CD4-positive, alpha-beta T cell treated with Interleukin-17A for 4 hours (primary cell): ENCODE results near the gene ACP2.
"Not testable (repeated sequence)": the region's sequence is repeated elsewhere in the genome, so short reads cannot be mapped to it uniquely, and the experiment has no call there.

Experiments
- DNase-seq: peaks from one replicate; pipeline ENCODE4 v3.0.0-alpha.2; 2020; ENCODE audit warnings: mixed read lengths

ACP2 gene

DNA sequence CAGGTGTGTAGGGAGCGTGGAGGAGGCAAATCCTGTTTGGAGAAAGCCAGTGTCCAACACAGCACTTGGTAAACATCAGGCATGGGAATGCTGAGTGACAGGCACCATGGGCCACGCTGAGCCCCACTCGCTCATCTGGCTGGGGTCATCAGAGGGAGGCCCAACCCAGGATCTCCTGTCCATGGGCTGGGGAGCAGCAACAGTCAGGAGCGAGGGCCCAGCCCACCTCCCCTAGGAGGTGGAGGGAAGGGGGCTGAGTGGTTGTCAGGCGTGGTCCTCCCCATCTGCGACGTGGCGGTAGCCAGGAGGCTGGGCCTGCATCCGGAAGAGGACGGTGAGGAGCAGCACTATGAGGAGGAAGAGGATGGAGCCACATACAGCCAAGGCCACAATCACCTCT is 8.8 kb downstream of the ACP2 start:
- no peak for DNase-seq

DNA sequence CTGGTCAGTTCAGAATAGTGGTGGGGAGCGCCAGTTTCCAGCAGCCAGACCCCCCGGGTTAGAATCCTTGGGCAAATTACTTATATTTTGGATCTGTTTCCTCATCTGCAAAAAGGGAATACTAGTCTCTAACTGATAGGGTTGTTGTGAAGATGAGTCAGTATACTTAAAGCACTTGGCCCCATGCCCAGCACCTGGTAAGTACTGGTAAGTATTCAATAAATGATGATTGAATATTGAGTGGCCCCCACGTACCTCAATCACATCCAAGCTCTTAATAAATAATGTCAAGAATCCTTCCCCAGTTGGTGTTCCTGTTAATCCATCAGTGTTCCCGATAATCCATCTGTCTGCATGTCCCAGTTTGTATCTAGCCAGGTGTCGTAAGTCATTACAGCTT is 12.1 kb downstream of the ACP2 start:
- peak; percentile 33 for DNase-seq

DNA sequence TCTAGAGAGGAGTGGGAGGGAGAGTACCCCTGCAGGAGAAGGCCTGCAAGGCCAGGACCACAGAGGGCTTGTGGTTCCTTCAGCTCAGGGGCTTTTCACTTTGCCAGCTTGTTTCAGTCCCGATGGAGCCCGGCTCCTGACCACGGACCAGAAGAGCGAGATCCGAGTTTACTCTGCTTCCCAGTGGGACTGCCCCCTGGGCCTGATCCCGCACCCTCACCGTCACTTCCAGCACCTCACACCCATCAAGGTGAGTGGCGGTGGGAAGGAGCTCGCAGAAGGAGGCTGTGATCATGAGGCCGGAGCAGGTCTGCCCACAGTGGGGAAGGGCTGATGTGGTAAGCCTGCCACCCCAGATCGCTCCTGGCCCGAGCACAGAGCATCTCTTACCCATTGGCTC is 13.5 kb downstream of the ACP2 start:
- DNase-seq, result no peak

DNA sequence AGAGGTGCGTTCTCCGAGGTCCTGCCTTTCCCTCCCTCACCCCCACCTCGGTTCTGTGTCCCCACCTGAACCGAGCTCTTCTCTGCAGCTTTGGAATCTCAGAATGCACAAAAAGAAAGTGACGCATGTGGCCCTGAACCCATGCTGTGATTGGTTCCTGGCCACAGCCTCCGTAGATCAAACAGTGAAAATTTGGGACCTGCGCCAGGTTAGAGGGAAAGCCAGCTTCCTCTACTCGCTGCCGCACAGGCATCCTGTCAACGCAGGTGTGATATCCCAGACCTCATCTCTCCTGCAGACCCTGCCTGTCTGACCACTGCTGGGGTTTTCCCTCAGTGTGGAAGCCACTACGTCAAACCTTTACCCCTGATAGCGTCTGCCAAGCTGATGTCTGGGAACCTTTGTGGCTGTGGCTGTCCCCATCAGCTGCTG is 13.9 kb downstream of the ACP2 start:
- DNase-seq, result peak; percentile 71

DNA sequence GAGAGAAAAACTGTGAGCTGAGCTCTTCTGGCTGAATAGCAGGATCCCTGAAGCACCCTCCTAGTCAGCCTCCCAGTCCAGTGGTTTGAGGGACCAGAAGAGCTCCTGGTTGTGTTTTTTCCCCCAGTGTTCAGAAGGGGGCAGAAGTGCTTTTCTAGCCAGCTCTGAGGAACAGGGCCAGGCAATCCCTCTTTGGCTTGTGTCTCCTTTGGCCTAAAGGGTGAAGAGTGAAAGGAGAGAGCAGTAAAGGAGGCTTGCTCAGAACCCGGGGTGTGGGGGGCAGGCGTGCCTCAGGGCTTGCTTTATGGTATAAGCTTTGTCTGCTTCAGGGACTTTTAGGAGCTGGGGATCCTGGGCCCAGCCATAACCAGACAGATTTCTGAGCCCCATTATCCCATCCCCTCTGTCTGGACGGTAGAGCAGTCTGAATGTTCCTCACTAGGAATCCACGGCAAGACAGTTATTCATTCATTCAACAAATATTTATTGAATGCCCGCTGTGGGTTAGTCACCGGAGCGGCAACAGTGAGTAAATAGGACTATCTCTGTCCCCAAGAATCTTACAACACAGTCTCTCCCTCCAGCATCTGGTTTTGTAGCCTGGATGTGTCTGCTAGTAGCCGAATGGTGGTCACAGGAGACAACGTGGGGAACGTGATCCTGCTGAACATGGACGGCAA is 14.5 kb downstream of the ACP2 start:
- DNase-seq, result peak; percentile 34

DNA sequence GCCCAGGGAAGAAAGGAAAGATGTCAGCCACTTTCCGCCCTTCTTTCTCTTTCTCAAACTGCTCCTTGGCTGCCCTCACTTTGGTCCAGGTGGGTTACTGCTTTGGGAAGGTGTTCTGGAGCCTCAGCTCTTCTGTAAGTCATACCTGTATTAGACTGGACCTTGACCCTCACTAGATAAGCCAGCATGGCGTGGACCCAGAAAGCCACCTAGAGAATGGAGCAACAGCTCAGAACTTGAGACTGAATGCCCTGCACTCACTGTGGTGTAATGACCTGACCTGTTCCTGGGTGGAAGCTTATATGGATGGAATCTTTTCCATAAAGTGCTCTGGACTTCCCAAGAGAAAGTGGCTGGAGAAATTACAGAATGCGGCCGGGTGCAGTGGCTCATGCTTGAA is 15.6 kb downstream of the ACP2 start:
- no peak for DNase-seq

DNA sequence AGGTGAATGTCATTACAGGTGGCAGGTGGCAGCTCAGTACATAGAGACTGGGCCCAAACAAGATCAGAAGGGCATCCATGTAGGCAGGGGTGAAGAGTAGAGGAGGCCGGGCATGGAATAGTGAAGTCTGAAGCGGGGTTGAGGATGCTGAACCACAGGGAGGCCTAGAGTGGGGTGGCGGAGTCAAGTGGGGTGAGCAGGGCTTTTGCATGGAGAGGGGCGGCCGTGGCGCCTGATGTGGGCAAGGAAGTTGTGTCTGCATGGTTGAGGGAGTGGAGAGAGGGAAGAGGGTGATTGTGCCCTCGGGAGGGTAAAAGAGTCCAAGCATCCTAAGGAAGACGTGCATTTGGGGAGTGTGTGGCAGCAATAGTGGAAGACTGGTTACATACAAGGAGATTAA is 19.5 kb downstream of the ACP2 start:
- no peak for DNase-seq

DNA sequence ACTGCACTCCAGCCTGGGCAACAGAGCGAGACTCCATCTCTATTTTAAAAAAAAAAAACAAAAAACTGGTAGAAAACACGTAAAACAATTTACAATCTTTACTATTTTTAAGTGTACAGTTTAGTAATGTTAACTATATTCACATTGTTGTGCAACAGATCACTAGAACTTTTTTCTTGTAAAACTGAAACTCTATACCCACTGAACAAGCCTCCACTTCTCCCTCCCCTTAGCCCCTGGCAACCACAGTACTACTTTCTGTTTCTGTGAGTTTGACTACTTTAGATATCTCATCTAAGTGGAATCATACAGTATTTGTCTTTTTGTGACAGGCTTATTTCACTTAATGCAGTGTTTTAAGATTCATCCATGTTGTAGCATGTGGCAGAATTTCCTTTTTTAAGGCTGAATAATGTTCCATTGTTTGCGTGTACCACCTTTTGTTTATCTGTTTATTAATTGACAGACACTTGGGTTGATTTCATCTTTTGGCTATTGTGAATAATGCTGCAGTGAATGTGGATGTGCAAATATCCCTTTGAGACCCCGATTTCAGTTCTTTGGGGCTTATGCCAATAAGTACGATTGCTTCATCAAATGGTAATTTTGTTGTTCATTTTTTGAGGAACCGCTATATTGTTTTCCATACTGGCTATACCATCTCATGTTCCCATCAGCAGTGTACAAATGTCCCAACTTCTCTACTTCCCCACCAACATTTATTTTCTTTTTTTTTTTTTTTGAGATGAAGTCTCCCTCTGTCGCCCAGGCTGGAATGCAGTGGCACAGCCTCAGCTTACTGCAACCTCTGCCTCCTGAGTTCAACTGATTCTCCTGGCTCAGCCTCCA is 22.8 kb downstream of the ACP2 start:
- DNase-seq, result no peak

DNA sequence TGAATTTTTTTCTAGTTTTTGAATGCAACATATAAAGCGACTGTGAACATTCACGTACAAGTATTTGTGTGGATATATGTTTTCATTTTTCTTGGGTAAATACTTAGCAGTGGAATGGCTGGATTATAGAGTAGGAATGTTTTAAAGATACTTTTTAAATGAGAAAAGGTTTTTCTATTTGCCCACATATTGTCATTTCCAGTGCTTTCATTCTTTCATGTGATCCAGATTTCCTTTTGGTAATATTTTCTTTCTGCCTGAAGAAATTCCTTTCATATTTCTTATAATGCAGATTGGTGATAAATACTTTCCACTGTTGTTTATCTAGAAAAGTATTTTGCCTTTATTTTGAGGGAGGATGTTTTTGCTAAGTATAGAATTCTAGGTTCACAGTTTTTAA is 25.9 kb downstream of the ACP2 start:
- no peak for DNase-seq

DNA sequence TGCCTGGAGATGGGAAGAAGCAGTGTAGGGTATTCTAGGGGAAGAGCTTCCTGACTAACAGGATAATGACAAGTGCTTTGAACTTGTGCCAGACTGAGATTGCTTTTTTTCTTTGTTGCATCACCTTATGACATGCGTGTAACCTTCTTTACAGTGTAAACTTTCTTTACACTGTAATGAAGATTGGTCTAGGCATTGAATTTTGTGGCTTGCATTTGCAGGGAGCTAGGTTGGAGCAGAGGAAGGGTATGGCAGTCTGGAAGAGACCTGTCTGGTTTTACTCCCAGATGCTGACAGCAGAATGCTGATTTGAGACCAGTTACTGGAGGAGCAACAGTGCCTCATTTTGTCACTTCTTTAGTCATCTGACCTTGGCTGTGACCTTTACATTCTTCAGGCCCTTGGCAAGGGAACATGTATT is 28.2 kb downstream of the ACP2 start:
- DNase-seq, result no peak

DNA sequence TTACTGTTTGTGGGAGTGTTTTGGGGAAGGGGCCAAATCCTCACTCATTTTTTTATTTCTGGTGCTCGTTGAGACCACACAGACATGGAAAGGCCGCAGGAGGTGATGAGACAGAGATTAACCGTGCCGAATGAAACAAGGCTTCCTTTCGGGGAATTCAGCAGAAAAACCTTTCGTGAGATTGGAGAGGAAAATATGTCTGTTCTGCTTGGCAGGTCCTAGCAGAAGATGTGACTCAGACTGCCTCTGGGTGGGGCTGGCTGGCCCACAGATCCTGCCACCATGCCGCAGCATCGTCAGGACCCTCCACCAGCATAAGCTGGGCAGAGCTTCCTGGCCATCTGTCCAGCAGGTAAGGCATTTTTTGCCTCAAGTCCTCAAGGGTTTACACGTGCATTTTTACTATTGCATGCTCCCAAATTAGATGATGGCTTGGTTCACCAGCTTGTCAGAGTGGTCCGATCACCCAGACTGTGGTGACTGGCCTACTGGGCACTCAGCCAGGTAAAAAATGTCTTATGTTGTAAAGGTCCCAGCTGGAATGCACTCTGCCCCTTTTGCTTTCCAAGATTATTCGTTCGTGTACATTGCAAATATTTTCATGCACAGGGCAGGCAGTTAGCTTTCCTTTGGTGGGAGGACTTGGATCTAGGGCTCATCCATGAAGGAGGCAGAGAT is 32.4 kb downstream of the ACP2 start:
- peak; percentile 72 for DNase-seq

DNA sequence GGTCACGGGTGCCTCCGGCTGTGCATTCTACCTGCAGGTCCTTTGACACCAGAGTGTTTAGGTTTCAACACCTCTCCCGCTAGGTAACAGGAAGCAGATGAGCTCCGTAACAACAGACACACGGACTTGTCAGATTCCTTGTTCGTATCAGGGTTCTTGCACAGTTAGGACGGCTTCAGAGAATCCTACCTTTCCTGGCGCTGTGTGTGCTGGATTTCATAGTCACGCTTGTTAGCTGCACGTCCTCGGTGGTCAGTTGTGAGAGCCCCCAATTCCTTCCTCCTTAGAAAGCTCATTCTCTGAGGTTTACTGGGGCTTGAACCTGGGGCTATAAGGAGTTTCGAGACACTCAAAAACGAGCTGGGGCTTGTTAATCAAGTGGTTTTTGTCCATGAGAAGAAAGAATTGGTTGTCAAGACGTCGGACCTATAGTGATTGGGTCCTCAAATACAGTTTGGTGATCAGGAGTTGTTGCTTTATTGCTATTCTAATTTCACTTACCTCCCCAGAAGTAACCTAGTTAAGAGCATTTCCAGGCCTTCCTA is 33.2 kb downstream of the ACP2 start:
- DNase-seq, result no peak

DNA sequence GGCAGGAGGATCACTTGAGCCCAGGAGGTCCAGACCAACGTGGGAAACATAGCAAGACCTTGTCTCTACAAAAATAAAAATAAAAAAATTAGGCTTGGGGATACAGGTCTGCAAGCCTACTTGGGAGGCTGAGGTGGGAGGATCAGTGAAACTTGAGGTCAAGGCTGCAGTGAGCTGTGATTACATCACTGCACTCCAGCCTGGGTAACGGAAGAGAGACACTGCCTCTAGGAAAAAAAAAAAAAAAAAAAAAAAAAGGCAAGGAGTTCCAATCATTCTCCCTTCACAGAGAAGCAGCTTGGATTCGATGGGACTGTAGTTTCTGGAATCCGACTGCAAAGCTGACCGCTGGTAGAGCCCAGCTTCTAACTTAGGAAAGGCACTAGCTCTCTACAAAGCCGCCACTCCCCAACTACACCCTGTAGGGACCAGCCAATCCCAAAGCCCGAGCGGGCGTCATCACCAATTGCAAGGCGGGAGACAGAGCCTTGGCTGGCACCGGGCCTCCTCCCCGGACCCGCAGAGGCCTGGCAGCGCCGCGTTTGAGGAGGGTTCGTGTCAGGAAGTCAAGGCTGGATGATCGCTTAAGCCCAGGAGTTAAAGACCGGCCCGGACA is 34.6 kb downstream of the ACP2 start:
- peak; percentile 89 for DNase-seq

DNA sequence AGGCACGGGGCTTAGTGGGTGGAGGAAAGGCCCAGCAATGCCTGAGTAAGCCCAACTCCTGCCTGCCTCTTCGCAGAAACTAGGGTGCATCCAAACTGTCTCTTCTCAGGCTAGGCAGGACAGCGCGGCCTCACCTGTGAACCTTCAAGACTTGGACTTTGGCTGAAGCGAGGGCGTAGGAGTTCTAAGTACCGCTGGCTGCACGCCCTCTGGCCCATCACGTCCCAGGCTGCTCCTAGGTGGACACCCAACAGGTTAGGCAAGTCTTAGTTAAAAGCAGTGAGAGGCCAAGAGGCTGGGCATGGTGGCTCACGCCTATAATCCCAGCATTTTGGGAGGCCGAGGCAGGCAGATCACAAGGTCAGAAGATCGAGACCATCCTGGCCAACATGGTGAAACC is 35.7 kb downstream of the ACP2 start:
- no peak for DNase-seq

DNA sequence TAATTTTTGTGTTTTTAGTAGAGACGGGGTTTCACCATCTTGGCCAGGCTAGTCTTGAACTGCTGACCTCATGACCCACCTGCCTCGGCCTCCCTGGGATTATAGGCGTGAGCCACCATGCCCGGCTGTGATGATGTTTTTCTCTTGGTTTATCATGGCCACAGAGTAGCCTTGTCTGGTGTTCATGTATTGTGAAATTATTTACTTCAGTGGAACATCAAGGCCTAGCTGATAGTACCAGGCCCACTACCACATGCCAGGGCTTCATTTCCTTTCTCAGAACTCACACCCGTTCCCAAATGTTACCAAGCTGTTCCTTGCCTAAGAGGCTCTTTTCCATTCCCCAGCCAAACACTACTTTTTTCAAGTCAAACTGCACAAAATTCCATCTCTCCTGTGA is 40.0 kb downstream of the ACP2 start:
- DNase-seq, result no peak

DNA sequence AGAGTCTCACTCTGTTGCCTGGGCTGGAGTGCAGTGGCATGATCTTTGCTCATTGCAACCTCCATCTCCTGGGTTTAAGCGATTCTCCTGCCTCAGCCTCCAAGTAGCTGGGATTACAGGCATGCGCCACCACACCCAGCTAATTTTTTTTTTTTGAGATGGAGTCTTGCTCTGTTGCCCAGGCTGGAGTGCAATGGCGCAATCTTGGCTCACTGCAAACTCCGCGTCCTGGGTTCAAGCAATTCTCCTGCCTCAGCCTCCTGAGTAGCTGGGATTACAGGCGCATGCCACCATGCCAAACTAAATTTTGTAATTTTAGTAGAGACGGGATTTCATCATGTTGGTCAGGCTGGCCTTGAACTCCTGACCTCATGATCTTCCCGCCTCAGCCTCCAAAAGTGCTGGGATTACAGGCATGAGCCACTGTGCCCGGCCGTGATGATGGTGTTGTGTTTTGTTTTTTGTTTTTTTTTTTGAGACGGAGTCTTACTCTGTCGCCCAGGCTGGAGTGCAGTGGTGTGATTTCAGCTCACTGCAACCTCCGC is 40.5 kb downstream of the ACP2 start:
- not testable (repeated sequence) for DNase-seq

DNA sequence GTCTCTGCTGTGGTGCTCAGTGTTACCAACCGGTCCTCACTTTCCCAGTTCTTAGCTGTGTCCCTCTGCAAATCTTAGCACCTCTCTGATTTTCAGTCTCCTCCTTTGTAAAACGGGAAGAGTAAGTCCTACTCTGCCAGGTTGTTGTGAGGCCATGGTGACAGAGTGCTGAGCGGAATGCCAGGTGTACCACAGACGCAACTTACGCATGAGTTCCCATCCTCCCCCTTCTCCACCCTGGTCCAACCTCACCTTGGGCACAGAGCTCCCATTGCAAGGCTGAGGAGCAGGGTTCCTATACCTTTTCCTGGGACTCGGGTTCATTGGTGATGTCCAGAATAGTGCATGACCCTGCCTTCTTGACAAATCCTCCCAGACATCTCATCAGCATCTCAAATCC is 41.2 kb downstream of the ACP2 start:
- no peak for DNase-seq

DNA sequence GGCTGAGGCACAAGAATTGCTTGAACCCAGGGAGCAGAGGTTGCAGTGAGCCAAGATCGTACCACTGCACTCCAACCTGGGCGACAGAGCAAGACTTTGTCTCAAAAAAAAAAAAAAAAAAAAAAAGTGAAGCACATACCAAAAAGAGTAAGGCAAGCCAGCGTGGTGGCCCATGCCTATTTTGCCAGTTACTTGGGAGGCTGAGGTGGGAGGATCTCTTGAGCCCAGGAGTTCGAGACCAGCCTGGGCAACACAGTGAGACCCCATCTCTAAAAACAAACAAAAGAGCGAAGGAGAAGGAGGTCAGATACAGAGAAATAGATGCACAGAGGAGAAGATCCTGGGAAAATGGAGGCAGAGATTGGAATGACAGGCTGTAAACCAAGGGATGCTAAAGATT is 42.0 kb downstream of the ACP2 start:
- DNase-seq, result not testable (repeated sequence)

DNA sequence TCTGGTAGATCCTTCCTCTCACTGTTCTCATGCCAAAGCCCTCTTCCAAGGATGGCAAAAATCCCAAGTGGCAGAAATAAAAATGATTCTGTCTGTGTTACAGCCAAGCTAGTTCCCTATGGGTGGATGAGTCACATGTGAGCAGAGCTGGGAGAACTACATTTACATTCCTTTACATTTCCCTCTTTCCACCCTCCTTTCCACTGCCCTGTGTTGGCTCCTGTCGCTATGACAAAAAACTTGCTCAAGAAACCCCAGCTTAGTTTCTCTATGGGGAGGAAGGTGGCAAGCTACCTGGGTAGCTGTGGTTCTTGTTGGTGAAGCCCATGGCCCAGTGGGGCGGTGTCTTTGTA is 44.0 kb downstream of the ACP2 start:
- no peak for DNase-seq

DNA sequence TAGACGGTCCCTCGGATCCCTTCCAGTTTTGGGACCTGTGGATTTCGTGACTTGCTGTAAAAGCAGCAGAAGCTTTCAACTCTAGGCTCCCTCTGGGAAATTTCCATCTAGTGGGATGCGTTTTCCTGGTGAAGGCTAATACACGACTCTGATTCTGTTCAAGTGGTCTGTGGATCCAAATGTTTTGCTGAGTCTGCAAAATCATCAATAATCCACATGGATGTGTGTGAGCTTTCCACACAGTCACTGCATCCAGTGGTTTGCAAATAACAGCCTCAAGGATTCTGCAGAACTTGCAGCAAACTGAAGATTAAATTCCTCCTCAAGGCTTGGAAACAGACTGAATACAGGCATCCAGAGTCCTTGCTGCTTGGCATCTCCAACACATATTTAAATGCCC is 46.0 kb downstream of the ACP2 start:
- DNase-seq, result no peak

DNA sequence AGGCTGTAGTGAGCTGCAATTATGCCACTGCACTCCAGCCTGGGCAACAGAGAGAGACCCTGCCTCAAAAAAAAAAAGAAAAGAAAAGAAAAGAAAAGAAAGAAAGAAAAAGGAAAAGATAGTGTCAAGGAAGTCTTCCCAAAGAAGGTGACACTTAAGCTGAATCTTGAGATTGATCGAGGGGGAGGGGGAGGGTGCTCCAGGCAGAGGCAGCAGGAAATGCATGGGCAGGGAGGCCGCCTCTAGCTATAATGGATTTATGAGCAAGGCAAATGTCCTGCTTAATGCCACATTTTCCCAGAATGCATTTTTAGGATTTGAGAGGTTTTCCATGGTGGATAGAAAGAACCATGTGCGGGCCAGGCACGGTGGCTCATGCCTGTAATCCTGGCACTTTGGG is 47.6 kb downstream of the ACP2 start:
- DNase-seq, result no peak

DNA sequence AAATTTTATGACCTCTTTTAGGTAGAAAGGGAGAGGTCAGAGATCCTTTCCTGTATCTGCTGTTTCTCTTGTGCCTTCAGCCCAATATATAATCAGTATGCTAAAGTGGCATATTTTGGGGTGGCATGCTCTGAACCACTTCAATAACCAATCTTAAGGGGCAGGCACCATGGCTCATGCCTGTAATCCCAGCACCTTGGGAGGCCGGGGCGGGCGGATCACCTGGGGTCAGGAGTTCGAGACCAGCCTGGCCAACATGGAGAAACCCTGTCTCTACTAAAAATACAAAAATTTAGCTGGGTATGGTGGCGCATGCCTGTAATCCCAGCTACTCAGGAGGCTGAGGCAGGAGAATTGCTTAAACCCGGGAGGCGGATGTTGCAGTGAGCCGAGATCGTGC is 50.5 kb downstream of the ACP2 start:
- not testable (repeated sequence) for DNase-seq

DNA sequence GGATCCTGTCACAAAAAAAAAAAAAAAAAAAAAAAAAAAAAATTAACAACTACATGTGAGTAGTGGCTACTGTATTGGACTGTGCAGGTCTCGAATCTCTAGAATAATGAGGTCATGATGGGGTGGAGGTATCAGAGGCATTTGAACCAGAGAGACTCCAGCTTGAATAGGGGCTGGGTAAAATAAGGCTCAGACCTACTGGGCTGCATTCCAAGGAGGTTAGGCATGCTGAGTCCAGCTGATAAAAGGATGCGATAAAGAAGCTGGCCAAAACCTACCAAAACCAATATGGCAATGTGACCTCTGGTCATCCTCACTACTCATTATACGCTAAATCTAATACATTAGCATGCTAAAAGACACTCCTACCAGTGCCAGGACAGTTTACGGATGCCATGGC is 56.5 kb downstream of the ACP2 start:
- DNase-seq, result no peak
